HFF-Myc (cell line): Measurements from ENCODE around the gene IPCEF1.

Experiments
- DNase-seq: peaks from one replicate; pipeline ENCODE4 v3.0.0-alpha.2; 2011; ENCODE audit warnings: low read depth; ENCODE audit errors: extremely low read depth
- H3K4me3 ChIP-seq: replicated peaks from 2 replicates; pipeline ENCODE4 v1.5.1; 2011; ENCODE audit warnings: low read depth, mild to moderate bottlenecking, control low read depth, low read length
- CTCF ChIP-seq: IDR thresholded peaks from 2 replicates; pipeline ENCODE4 v1.5.1; 2012; ENCODE audit warnings: mild to moderate bottlenecking, low read depth, low read length, control low read depth; ENCODE audit errors: missing control alignments

IPCEF1 gene

GRCh38 chr6:154223296-154223695 is 133.3 kb downstream of the IPCEF1 start:
- no peak for TF ChIP-seq CTCF
- no peak overlapping the region for H3K4me3 ChIP-seq
- DNase-seq = no peak

GRCh38 chr6:154222716-154223115 is 133.9 kb downstream of the IPCEF1 start:
- DNase-seq = no peak
- no peak for TF ChIP-seq CTCF
- no peak overlapping the region for H3K4me3 ChIP-seq

GRCh38 chr6:154219250-154219649 is 137.4 kb downstream of the IPCEF1 start:
- no peak overlapping the region for H3K4me3 ChIP-seq
- no peak for TF ChIP-seq CTCF
- DNase-seq = no peak

GRCh38 chr6:154218787-154219186 is 137.8 kb downstream of the IPCEF1 start:
- no peak overlapping the region for H3K4me3 ChIP-seq
- TF ChIP-seq CTCF = no peak
- DNase-seq = no peak

GRCh38 chr6:154218301-154218700 is 138.3 kb downstream of the IPCEF1 start:
- TF ChIP-seq CTCF = no peak
- no peak for DNase-seq

GRCh38 chr6:154213782-154214181 is 142.8 kb downstream of the IPCEF1 start:
- DNase-seq = no peak
- no peak for TF ChIP-seq CTCF
- H3K4me3 ChIP-seq = no peak overlapping the region

More at GRCh38 chr6:154218301-154218700, 138.3 kb downstream of the IPCEF1 start:
- H3K4me3 ChIP-seq = no peak overlapping the region

GRCh38 chr6:154210678-154211077 is 145.9 kb downstream of the IPCEF1 start:
- H3K4me3 ChIP-seq = no peak overlapping the region
- TF ChIP-seq CTCF = no peak
- DNase-seq = no peak
